ENCODE measurements around the gene BMPR1B. TPM values are rescaled to one million over a fixed set of nuclear protein-coding genes. Genes with fewer than 3 reads are reported as not detected.

The BMPR1B gene
- total RNA-seq, 1 experiment from 2014 or later, result 0.35 TPM

GRCh38 chr4:94759767-94760211, 2.0 kb downstream of the BMPR1B start:
- Histone ChIP-seq H3K4me1 (ENCODE audit: insufficient read depth, low read length) (no peaks in the 10 kb centered on the region), H2BK15ac (ENCODE audit: low read depth, low read length) (no peak overlapping the region), H3K79me1 (ENCODE audit: insufficient read depth, low read depth, low read length, poor library complexity, severe bottlenecking) (no peaks in the 10 kb centered on the region), H2AFZ (ENCODE audit: low read length) (no peak overlapping the region), H3K14ac (ENCODE audit: insufficient read depth, low read length) (no peak overlapping the region), H3K27me3 (ENCODE audit: insufficient read depth, low read length) (peaks cover 10% of the 10 kb centered on the region; the same call in 1 of the 2 replicates), H3K4ac (ENCODE audit: low read depth, low read length) (no peak overlapping the region), H3K4me2 (ENCODE audit: insufficient read depth, insufficient read length, low read length) (no peak overlapping the region), H4K5ac (ENCODE audit: insufficient read length, low read depth, low read length) (no peak overlapping the region), H4K8ac (replicated peaks; ENCODE audit: insufficient read length, low read depth, low read length) (no peak overlapping the region), H2BK12ac (ENCODE audit: insufficient read length, low read depth, low read length) (no peak overlapping the region), H3T11ph (ENCODE audit: low read length) (no peak overlapping the region), H3K27ac (ENCODE audit: insufficient read length, low read depth, low read length) (no peak overlapping the region), H2BK20ac (ENCODE audit: low read depth, low read length, poor library complexity, severe bottlenecking) (no peak overlapping the region), H3K9me3 (ENCODE audit: control insufficient read depth, low read depth, low read length) (no peaks in the 10 kb centered on the region), H4K91ac (ENCODE audit: insufficient read length, low read depth, low read length) (no peak overlapping the region), H3K56ac (ENCODE audit: insufficient read length, low read depth, low read length) (no peak overlapping the region), H2AK5ac (ENCODE audit: insufficient read length, low read length) (no peak overlapping the region), H3K23me2 (ENCODE audit: insufficient read length, low read depth, low read length, poor library complexity, severe bottlenecking) (peaks cover 13% of the 10 kb centered on the region), H3K9ac (ENCODE audit: extremely low read depth, insufficient read length, low read length) (no peak overlapping the region), H3K18ac (ENCODE audit: insufficient read length, low read depth, low read length) (no peak overlapping the region), H3K79me2 (ENCODE audit: insufficient read depth, low read length) (no peaks in the 10 kb centered on the region), H2BK5ac (ENCODE audit: insufficient read length, low read length) (no peak overlapping the region), H2BK120ac (ENCODE audit: low read depth, low read length, poor library complexity, severe bottlenecking) (no peak overlapping the region), H4K20me1 (ENCODE audit: control insufficient read depth, insufficient read depth, insufficient read length) (no peaks in the 10 kb centered on the region), H3K23ac (ENCODE audit: insufficient read length, low read depth, low read length) (no peak overlapping the region)
- TF ChIP-seq CTCF (conservative IDR thresholded peaks at IDR 0.05), result no peak
- 0 out of 5 replicates have a peak overlapping the region, but pooled peaks of 1 of the 2 experiments have one; percentile 88 for H3K4me3 Mint-ChIP-seq
- H3K9me3 Mint-ChIP-seq, result no peaks in the 10 kb centered on the region
- no CpG with 5 or more reads among the region's 1 CpG for WGBS (ENCODE audit: extremely low coverage, insufficient read length, low lambda C conversion rate)
- H3K4me1 Mint-ChIP-seq, result peaks cover 11 to 12% of the 10 kb centered on the region in 2 experiments
- H3K27me3 Mint-ChIP-seq (ENCODE audit: low read depth), result peaks cover 62% of the 10 kb centered on the region
- no peak overlapping the region for H3K27ac Mint-ChIP-seq
- H3K36me3 Mint-ChIP-seq (ENCODE audit: insufficient read depth in 1 of 3, low read depth in 3 of 3), result no peaks in the 10 kb centered on the region
- DNase-seq, result no peak

Measured in H9 (cell line).